ENCODE data around the gene MICU1.
"Not testable (repeated sequence)": the region's sequence is repeated elsewhere in the genome, so short reads cannot be mapped to it uniquely, and the experiment has no call there.

MICU1 gene

GRCh38 chr10:72326665-72327603 lies 298.9 kb downstream of the MICU1 start:
- DNase-seq (ENCODE audit: low read depth): not testable (repeated sequence)

GRCh38 chr10:72325243-72326175 lies 300.4 kb downstream of the MICU1 start:
- not testable (repeated sequence) for DNase-seq (ENCODE audit: low read depth)

- no peak for DNase-seq (ENCODE audit: low read depth)
Measured at GRCh38 chr10:72323771-72324191, 302.1 kb downstream of the MICU1 start.

GRCh38 chr10:72323108-72323749 lies 302.6 kb downstream of the MICU1 start:
- DNase-seq (ENCODE audit: low read depth): no peak

- peak; percentile 53 for DNase-seq (ENCODE audit: low read depth)
Measured at GRCh38 chr10:72322280-72323058, 303.4 kb downstream of the MICU1 start.

- DNase-seq (ENCODE audit: low read depth): no peak
Measured at GRCh38 chr10:72322030-72322279, 303.9 kb downstream of the MICU1 start.

- no peak for DNase-seq (ENCODE audit: low read depth)
Measured at GRCh38 chr10:72321248-72322029, 304.4 kb downstream of the MICU1 start.

- DNase-seq (ENCODE audit: low read depth): peak; percentile 100
Measured at GRCh38 chr10:72320676-72321247, 305.1 kb downstream of the MICU1 start.

- DNase-seq (ENCODE audit: low read depth): peak; percentile 93
Measured at GRCh38 chr10:72319416-72320254, 306.2 kb downstream of the MICU1 start.

- DNase-seq (ENCODE audit: low read depth): no peak
Measured at GRCh38 chr10:72318418-72319262, 307.2 kb downstream of the MICU1 start.
